ENCODE measurements around the gene IFFO2. TPM values are rescaled to one million over a fixed set of nuclear protein-coding genes. Genes with fewer than 3 reads are reported as not detected.

The IFFO2 gene
- total RNA-seq, 1 experiment from 2014 or later: 15.6 TPM

DNA sequence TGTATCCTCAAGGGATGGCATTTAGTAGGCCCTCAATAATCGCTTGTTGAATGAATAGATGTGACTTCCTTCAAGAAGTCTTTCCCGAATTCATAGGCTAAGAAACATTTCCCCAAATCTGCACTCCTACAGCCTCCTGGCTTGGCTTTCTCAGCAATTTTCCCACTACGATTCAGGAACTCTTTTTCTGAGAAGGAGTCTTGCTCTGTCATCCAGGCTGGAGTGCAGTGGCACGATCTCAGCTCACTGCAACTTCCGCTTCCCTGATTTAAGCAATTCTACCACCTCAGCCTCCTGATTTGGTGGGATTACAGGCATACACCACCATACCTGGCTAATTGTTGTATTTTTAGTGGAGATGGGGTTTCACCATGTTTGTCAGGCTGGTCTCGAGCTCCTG is 37.9 kb upstream of the IFFO2 start:
- no peak for TF ChIP-seq YY1 (IDR thresholded peaks at IDR 0.05; ENCODE audit: extremely low read depth, insufficient replicate concordance, low read depth, low read length)
- no peak for TF ChIP-seq CBX3 (IDR thresholded peaks at IDR 0.05; ENCODE audit: low read depth)
- TF ChIP-seq, protein P1, sequence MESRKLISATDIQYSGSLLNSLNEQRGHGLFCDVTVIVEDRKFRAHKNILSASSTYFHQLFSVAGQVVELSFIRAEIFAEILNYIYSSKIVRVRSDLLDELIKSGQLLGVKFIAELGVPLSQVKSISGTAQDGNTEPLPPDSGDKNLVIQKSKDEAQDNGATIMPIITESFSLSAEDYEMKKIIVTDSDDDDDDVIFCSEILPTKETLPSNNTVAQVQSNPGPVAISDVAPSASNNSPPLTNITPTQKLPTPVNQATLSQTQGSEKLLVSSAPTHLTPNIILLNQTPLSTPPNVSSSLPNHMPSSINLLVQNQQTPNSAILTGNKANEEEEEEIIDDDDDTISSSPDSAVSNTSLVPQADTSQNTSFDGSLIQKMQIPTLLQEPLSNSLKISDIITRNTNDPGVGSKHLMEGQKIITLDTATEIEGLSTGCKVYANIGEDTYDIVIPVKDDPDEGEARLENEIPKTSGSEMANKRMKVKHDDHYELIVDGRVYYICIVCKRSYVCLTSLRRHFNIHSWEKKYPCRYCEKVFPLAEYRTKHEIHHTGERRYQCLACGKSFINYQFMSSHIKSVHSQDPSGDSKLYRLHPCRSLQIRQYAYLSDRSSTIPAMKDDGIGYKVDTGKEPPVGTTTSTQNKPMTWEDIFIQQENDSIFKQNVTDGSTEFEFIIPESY (IDR thresholded peaks at IDR 0.05; ENCODE audit: extremely low read depth, insufficient replicate concordance, low read length): no peak
- TF ChIP-seq, protein P2, sequence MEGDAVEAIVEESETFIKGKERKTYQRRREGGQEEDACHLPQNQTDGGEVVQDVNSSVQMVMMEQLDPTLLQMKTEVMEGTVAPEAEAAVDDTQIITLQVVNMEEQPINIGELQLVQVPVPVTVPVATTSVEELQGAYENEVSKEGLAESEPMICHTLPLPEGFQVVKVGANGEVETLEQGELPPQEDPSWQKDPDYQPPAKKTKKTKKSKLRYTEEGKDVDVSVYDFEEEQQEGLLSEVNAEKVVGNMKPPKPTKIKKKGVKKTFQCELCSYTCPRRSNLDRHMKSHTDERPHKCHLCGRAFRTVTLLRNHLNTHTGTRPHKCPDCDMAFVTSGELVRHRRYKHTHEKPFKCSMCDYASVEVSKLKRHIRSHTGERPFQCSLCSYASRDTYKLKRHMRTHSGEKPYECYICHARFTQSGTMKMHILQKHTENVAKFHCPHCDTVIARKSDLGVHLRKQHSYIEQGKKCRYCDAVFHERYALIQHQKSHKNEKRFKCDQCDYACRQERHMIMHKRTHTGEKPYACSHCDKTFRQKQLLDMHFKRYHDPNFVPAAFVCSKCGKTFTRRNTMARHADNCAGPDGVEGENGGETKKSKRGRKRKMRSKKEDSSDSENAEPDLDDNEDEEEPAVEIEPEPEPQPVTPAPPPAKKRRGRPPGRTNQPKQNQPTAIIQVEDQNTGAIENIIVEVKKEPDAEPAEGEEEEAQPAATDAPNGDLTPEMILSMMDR (IDR thresholded peaks at IDR 0.05 in 2 of 3, conservative IDR thresholded peaks at IDR 0.05 in 1 of 3; ENCODE audit: borderline replicate concordance in 1 of 3, insufficient read depth in 1 of 3, low read depth in 2 of 3, low read length in 2 of 3): no peak
- no peak for TF ChIP-seq FOSL1 (IDR thresholded peaks at IDR 0.05; ENCODE audit: low read depth)
- no peak for TF ChIP-seq SIN3A (IDR thresholded peaks at IDR 0.05; ENCODE audit: low read depth)
- TF ChIP-seq, protein P3, sequence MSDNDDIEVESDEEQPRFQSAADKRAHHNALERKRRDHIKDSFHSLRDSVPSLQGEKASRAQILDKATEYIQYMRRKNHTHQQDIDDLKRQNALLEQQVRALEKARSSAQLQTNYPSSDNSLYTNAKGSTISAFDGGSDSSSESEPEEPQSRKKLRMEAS (IDR thresholded peaks at IDR 0.05): no peak
- TF ChIP-seq RAD21 (IDR thresholded peaks at IDR 0.05; ENCODE audit: low read depth): no peak
- TF ChIP-seq POLR2AphosphoS5 (IDR thresholded peaks at IDR 0.05; ENCODE audit: low read depth, low read length): no peak
- TF ChIP-seq SP1 (IDR thresholded peaks at IDR 0.05; ENCODE audit: low read depth): no peak
- TF ChIP-seq ZNF274 (IDR thresholded peaks at IDR 0.05; ENCODE audit: low read depth, low read length): no peak
- ChIA-PET POLR2A (no interaction called here), CTCF (no interaction called here), RAD21 (ENCODE audit: low non-redundant PET in 1 of 2, low total read pairs in 2 of 2, uncharacterized antibody in 2 of 2, unreplicated experiment in 2 of 2) (no interaction called here)
- no TSS peak for BruUV-seq (replicated peaks)
- H4K20me1 ChIP-seq (ENCODE audit: insufficient read depth): no peaks in the 10 kb centered on the region
- H3K4me1 ChIP-seq (ENCODE audit: control insufficient read depth in 1 of 2, insufficient read depth in 2 of 2, low read length in 2 of 2): peaks cover 0 to 6% of the 10 kb centered on the region in 2 experiments; a peak in 1 of 4 replicates
- H3K36me3 ChIP-seq (ENCODE audit: control insufficient read depth in 1 of 2, insufficient read depth in 2 of 2, low read length in 2 of 2): no peaks in the 10 kb centered on the region
- no peak for DNase-seq (ENCODE audit: low read depth, low spot score)
- H2AFZ ChIP-seq (ENCODE audit: low read depth, low read length, poor library complexity, severe bottlenecking): no peak overlapping the region
- H3K9me3 ChIP-seq (ENCODE audit: control insufficient read depth in 1 of 2, insufficient read depth in 1 of 2, low read depth in 1 of 2, low read length in 2 of 2): no peaks in the 10 kb centered on the region
- no peaks in the 10 kb centered on the region for H3K9me2 ChIP-seq (ENCODE audit: insufficient read depth)
- H3K9ac ChIP-seq (ENCODE audit: low read length): no peak overlapping the region
- H3K27ac ChIP-seq (ENCODE audit: low read depth, low read length): no peak overlapping the region
- H3K4me2 ChIP-seq (ENCODE audit: low read length): no peak overlapping the region
- H3K79me2 ChIP-seq (ENCODE audit: insufficient read depth, low read length): no peaks in the 10 kb centered on the region
- intact Hi-C loops (cut with micrococcal nuclease): no loop called here
- no peak for ATAC-seq
- no peak overlapping the region for H3K4me3 ChIP-seq (replicated peaks in 1 of 2; ENCODE audit: low read depth in 1 of 2, low read length in 2 of 2)
- no peaks in the 10 kb centered on the region for H3K27me3 ChIP-seq (ENCODE audit: insufficient read depth, low read length)
